Coronary artery (tissue), 2 donors: Measurements from ENCODE around the gene ATP4A.

Source experiments
- DNase-seq: peaks from one replicate; pipeline ENCODE4 v3.0.0-alpha.2; 2017; ENCODE audit warnings: low spot score
- H3K27ac ChIP-seq, 2 donors: fragments of 200-600 bp; sonication (generic); one replicate each; pipeline ENCODE4 v1.5.1; 2016 to 2019
- H3K4me3 ChIP-seq: fragments of 200-600 bp; sonication (generic); 2 replicates; pipeline ENCODE4 v1.5.1; 2016; ENCODE audit warnings: mild to moderate bottlenecking, moderate library complexity
- CTCF ChIP-seq: fragments of 200-600 bp; sonication (generic); IDR thresholded peaks from one replicate; pipeline ENCODE4 v1.5.1; 2019; ENCODE audit warnings: antibody characterized with exemption

Gene ATP4A

GRCh38 chr19:35507561-35507960, 55.9 kb downstream of the ATP4A start:
- no peak for TF ChIP-seq CTCF
- DNase-seq, result no peak

DNA sequence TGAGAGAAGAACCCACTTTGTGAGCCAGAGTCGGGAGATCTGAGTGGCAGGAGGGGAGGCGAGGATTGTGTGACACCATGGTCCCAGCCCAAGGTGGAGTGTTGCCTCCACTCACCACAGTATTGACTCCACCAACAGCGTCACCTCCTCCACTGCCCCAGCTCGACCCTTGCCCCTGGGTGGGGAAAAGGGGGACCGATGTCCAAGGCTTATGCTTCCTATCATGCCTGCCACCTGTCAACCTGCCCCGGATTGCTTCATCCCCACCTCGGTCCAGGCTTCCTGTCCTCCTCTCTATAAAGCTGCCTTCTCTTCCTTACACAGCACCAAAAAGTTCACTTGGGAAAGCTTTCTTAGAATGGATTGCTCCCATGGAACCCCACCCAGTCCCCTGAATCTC, 57.4 kb downstream of the ATP4A start:
- H3K4me3 ChIP-seq, result no peak overlapping the region
- H3K27ac ChIP-seq, result no peak overlapping the region
- no peak for DNase-seq
- no peak for TF ChIP-seq CTCF

More at GRCh38 chr19:35507561-35507960, 55.9 kb downstream of the ATP4A start:
- no peak overlapping the region for H3K4me3 ChIP-seq
- no peak overlapping the region for H3K27ac ChIP-seq

DNA sequence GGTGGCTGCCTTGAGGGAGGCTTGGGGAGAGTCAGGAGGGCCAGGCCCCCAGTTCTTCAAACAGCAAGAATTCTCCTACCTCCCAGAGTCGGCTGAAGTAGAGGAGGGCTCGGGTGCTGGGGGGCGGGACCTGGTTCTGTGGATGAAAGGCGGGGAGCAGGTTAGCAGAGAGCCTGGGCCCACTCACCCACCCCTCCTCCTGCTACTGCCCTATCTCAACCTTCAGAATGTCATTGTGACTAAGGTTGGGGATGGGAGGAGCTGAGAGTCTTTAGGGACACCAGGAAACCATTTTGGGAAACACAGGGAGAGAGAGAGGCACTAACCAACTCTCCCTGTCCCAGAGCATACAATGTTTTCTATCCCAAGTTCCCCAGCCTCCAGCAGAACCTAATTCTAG, 60.7 kb downstream of the ATP4A start:
- DNase-seq, result no peak
- H3K27ac ChIP-seq, result no peak overlapping the region

GRCh38 chr19:35501684-35502083, 61.8 kb downstream of the ATP4A start:
- Histone ChIP-seq H3K4me3 (no peak overlapping the region), H3K27ac (no peak overlapping the region)
- TF ChIP-seq CTCF, result no peak
- DNase-seq, result no peak

More for the DNA sequence above, 60.7 kb downstream of the ATP4A start:
- H3K4me3 ChIP-seq, result no peak overlapping the region
- no peak for TF ChIP-seq CTCF

- no peak overlapping the region for H3K27ac ChIP-seq
- DNase-seq, result no peak
- TF ChIP-seq CTCF, result no peak
- no peak overlapping the region for H3K4me3 ChIP-seq
These were observed 62.8 kb downstream of the ATP4A start for GRCh38 chr19:35500611-35501010.
